PC-9 (cell line): Measurements from ENCODE around the gene MAGEB1. TPM values are rescaled to one million over a fixed set of nuclear protein-coding genes. Genes with fewer than 3 reads are reported as not detected.

Experiments
- Bru-seq: library from RNA; stranded (reverse); fragments of 400-500 nt; gene quantifications from one replicate; lab custom pipeline; 2021; lab: Mats Ljungman, UMichigan
- BruChase-seq, 2 experiments: library from RNA; stranded (reverse); fragments of 400-500 nt; gene quantifications; one replicate each; lab custom pipeline; 2021; lab: Mats Ljungman, UMichigan
- BruUV-seq: library from RNA; stranded (reverse); fragments of 400-500 nt; replicated peaks from 2 replicates; lab custom pipeline; 2021; lab: Mats Ljungman, UMichigan
- CTCF ChIA-PET: fragments of 300-600 bp; sonication (Branson Sonifier 250); formaldehyde crosslinking; loops from one replicate; lab custom pipeline; 2022; ENCODE audit warnings: antibody characterized with exemption; lab: Charles Lee
- POLR2A ChIA-PET: fragments of 300-600 bp; sonication (Branson Sonifier 250); formaldehyde crosslinking; loops from one replicate; lab custom pipeline; 2022; ENCODE audit warnings: antibody characterized with exemption; ENCODE audit not compliant: unreplicated experiment; lab: Charles Lee
- DNase-seq, 2 experiments: peaks; one replicate each; pipeline versions ENCODE4 v3.0.0 to v3.0.0-alpha.2; 2015 to 2022; ENCODE audit warnings: mixed read lengths in 1 of 2
- H2AFZ ChIP-seq: fragments of 200-600 bp; sonication (generic); 2 replicates; pipeline ENCODE4 v1.8.1; 2017; ENCODE audit warnings: antibody characterized with exemption
- H3F3A ChIP-seq: fragments of 200-600 bp; sonication (generic); 2 replicates; pipeline ENCODE4 v1.8.1; 2017; ENCODE audit warnings: antibody characterized with exemption, mild to moderate bottlenecking, low read depth; ENCODE audit not compliant: insufficient read depth
- H3K27ac ChIP-seq: fragments of 200-600 bp; sonication (generic); 2 replicates; pipeline ENCODE4 v1.6.1; 2016; ENCODE audit warnings: mixed run types
- H3K27me3 ChIP-seq: fragments of 200-600 bp; sonication (generic); 2 replicates; pipeline ENCODE4 v1.6.1; 2016; ENCODE audit warnings: low read depth, mixed run types; ENCODE audit not compliant: insufficient read depth
- H3K36me3 ChIP-seq: fragments of 200-600 bp; sonication (generic); 2 replicates; pipeline ENCODE4 v1.6.1; 2016; ENCODE audit warnings: low read depth, mixed run types
- H3K4me1 ChIP-seq: fragments of 200-600 bp; sonication (generic); replicated peaks from 2 replicates; pipeline ENCODE4 v1.6.1; 2016; ENCODE audit warnings: mixed run types; ENCODE audit not compliant: insufficient read depth
- H3K4me2 ChIP-seq: fragments of 200-600 bp; sonication (generic); 2 replicates; pipeline ENCODE4 v1.6.1; 2017; ENCODE audit warnings: mixed run types
- H3K4me3 ChIP-seq: fragments of 200-600 bp; sonication (generic); 2 replicates; pipeline ENCODE4 v1.6.1; 2016; ENCODE audit warnings: mixed run types
- H3K79me2 ChIP-seq: fragments of 200-600 bp; sonication (generic); 2 replicates; pipeline ENCODE4 v1.6.1; 2017; ENCODE audit warnings: low read depth, mixed run types
- H3K9me2 ChIP-seq: fragments of 200-600 bp; sonication (generic); 2 replicates; pipeline ENCODE4 v1.8.1; 2017; ENCODE audit warnings: mild to moderate bottlenecking; ENCODE audit not compliant: insufficient read depth
- H3K9me3 ChIP-seq: fragments of 200-600 bp; sonication (generic); 2 replicates; pipeline ENCODE4 v1.8.1; 2016; ENCODE audit warnings: low read depth; ENCODE audit not compliant: insufficient read depth
- H4K20me1 ChIP-seq: fragments of 200-600 bp; sonication (generic); 2 replicates; pipeline ENCODE4 v1.8.1; 2017; ENCODE audit not compliant: insufficient read depth
- CTCF ChIP-seq: fragments of 200-600 bp; sonication (generic); conservative IDR thresholded peaks from 2 replicates; pipeline ENCODE4 v1.6.1; 2017; ENCODE audit warnings: mixed run types, antibody characterized with exemption, mild to moderate bottlenecking, moderate library complexity
- EZH2 ChIP-seq: fragments of 200-600 bp; sonication (generic); IDR thresholded peaks from 2 replicates; pipeline ENCODE4 v1.8.0; 2017; ENCODE audit warnings: antibody characterized with exemption, low read depth
- intact Hi-C: fragments of 100-400 bp; cut with micrococcal nuclease; formaldehyde crosslinking; loops from one replicate; pipeline ENCODE4 v1.10.0; 2022; ENCODE audit not compliant: unreplicated experiment
- long read RNA-seq: library from polyadenylated mRNA; stranded (forward); transcript quantifications from one replicate; pipeline ENCODE4 v2.0.0, GENCODE V29; 2022
- total RNA-seq: library from RNA; stranded (reverse); gene quantifications from 2 replicates; pipeline ENCODE4 v1.2.3, GENCODE V29; 2021

MAGEB1 gene
- not detected in 2 replicates for total RNA-seq
- not detected for Bru-seq, nascent RNA
- not detected for BruChase-seq, experiment 1, labeled RNA remaining after a 2-hour chase
- BruChase-seq, experiment 2, labeled RNA remaining after a 6-hour chase = not detected
- long read RNA-seq = 0 reads

- ChIA-PET POLR2A (no interaction called here), CTCF (no interaction called here)
- Histone ChIP-seq H3K9me3 (no peaks in the 10 kb centered on the region), H3K36me3 (no peaks in the 10 kb centered on the region), H3K27ac (no peak within 1 kb of the TSS), H2AFZ (no peak within 1 kb of the TSS), H4K20me1 (no peaks in the 10 kb centered on the region), H3K9me2 (no peaks in the 10 kb centered on the region), H3K4me3 (no peak within 1 kb of the TSS), H3K4me2 (no peak within 1 kb of the TSS), H3K4me1 (no peaks in the 10 kb centered on the region), H3K79me2 (no peaks in the 10 kb centered on the region), H3K27me3 (no peaks in the 10 kb centered on the region), H3F3A (no peaks in the 10 kb centered on the region)
- TF ChIP-seq CTCF (no peak), EZH2 (no peak)
- intact Hi-C loops = no loop called here
- DNase-seq = no peak
- BruUV-seq = no TSS peak
These were observed at the start of gene MAGEB1 for GRCh38 chrX:30246769-30247489. Gene MAGEB1, plus strand, starts transcription at chrX:30247146. Its CDS starts 3,348 bp downstream, at chrX:30250494.

DNA sequence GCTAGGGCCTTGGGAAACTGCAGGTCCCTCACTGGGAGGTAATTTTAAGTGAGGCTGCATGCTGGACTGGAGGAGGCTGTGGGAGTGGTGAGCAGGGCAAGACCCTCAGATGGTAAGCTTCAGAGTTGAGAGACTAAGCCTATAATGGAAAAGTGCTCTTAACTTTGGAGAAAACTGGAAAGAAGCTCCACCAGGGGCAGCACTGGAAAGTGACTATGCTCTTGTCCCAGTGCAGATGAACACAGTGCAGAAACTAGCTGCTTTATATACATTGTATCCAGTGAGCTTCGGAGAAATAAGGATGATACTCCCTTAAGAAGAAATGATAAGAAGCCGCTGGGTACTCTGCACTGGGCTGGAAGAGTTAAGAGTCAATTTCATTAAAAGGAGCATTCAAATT, 34.8 kb upstream of the MAGEB1 start:
- Histone ChIP-seq H3K79me2 (no peaks in the 10 kb centered on the region), H3K4me1 (no peaks in the 10 kb centered on the region), H3K4me2 (no peak overlapping the region), H3K27me3 (no peaks in the 10 kb centered on the region), H4K20me1 (no peaks in the 10 kb centered on the region), H3K36me3 (no peaks in the 10 kb centered on the region), H3K4me3 (no peak overlapping the region), H3K9me2 (no peaks in the 10 kb centered on the region), H3K9me3 (no peaks in the 10 kb centered on the region), H3F3A (no peaks in the 10 kb centered on the region), H3K27ac (no peak overlapping the region), H2AFZ (no peak overlapping the region)
- BruUV-seq = no TSS peak
- CTCF ChIA-PET = no interaction called here
- no peak for TF ChIP-seq EZH2
- no peak for TF ChIP-seq CTCF
- intact Hi-C loops = no loop called here
- no peak for DNase-seq
- POLR2A ChIA-PET = no interaction called here

- no peak for DNase-seq
- TF ChIP-seq CTCF = no peak
- no peak for TF ChIP-seq EZH2
- Histone ChIP-seq H3K9me3 (no peaks in the 10 kb centered on the region), H3K9me2 (no peaks in the 10 kb centered on the region), H3K4me3 (no peak within 1 kb of the TSS), H4K20me1 (no peaks in the 10 kb centered on the region), H3K27me3 (no peaks in the 10 kb centered on the region), H3K27ac (no peak within 1 kb of the TSS), H3K36me3 (no peaks in the 10 kb centered on the region), H3F3A (no peaks in the 10 kb centered on the region), H2AFZ (no peak within 1 kb of the TSS), H3K4me1 (no peaks in the 10 kb centered on the region), H3K79me2 (no peaks in the 10 kb centered on the region), H3K4me2 (no peak within 1 kb of the TSS)
- BruUV-seq = no TSS peak
- intact Hi-C loops = no loop called here
- ChIA-PET POLR2A (no interaction called here), CTCF (no interaction called here)
These were observed 31.5 kb upstream of the MAGEB1 start, which contains the start of gene MAGEB2 for GRCh38 chrX:30215357-30215843. Gene MAGEB2, plus strand, starts transcription at chrX:30215563. Its CDS starts 3,018 bp downstream, at chrX:30218581.
